GM21737 (cell line): Measurements from ENCODE around the gene ECM2.

ENCODE experiments used
- ATAC-seq: cut with Tn5 transposase; IDR thresholded peaks from one replicate; pipeline ENCODE4 v1.9.1; 2021; ENCODE audit warnings: mild to moderate bottlenecking, moderate library complexity; ENCODE audit not compliant: unreplicated experiment

ECM2 gene

DNA sequence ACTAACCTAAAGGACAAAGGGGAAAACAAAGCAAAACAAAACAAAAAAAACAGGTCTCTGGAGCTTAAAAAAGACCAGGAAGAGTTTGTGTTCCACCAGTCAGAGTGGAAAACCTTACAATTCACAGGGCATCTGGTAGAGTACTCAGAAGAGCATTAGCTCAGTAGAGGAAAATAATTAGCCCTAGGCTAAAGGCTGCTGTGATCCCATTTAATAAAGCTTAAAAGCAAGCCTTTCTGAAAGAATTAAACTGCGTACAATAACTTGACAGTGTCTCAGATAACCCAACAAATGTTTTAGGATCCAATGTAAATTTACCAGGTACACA is 7.3 kb downstream of the ECM2 start:
- ATAC-seq = no peak

DNA sequence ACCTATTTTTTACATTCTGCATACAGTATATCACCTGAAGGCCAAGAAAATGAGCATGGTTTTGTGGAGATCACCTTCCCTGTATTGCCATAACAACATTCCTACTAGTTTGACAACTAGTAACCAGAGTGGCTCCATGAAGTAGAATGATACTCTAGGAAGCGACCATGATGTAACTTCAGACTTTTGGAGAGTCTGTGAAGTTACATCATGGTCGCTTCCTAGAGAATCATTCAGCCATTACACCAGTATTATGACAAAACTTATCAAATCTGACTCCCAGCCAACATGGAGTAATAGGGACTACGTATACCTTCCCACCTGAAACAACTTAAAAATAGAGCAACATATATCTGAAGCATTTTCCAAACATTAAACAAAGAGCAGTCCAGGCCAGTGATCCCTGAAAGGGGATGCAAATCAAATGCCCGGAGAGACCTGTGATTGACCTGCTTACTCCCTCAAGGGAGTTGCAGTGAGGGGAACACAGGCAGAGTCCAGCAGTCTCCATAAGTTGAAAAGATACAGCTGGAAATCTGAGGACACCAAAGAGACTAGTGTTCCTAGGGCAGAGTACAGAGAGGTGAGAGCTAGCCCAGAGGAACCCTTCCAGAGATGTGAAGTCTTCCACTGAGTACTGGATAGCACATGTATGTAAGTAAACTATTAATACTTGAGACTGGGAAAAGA is 7.8 kb downstream of the ECM2 start:
- no peak for ATAC-seq

DNA sequence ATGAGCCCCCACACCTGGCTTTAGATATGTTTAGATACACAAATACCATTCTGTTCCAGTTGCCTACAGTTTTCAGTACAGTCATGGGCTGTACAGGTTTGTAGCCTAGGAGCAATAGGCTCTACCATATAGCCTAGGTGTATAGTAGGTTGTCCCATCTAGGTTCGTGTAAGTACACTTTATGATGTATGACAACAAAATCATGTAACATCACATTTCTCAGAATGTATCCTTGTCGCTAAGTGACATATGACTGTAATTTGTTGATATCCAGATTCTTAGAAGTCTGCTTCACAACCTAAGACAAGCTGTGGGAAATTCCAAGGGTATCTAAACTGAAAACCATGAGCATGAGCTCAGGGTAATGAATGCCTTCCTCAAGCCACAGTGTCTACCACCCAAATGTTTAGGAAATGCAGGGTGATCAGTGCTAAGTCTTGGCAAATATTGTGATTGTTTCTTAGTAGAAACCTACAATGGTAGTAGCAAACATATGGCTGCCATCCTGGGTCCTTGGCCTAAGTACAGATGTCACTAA is 8.4 kb downstream of the ECM2 start:
- no peak for ATAC-seq

DNA sequence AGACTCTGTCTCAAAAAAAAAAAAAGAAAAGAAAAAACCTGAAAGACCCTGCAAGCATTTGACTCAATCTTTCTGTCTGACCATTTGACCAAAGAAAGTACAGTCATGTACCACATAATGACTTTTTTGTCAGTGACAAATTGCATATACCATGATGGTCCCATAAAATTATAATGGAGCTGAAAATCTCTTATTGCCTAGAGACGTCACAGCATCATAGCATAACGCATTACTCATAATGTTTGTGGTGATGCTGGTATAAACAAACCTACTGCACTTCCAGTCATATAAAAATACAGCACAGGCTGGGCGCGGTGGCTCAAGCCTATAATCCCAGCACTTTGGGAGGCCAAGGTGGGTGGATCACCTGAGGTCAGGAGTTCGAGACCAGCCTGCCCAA is 10.5 kb downstream of the ECM2 start:
- ATAC-seq = no peak

DNA sequence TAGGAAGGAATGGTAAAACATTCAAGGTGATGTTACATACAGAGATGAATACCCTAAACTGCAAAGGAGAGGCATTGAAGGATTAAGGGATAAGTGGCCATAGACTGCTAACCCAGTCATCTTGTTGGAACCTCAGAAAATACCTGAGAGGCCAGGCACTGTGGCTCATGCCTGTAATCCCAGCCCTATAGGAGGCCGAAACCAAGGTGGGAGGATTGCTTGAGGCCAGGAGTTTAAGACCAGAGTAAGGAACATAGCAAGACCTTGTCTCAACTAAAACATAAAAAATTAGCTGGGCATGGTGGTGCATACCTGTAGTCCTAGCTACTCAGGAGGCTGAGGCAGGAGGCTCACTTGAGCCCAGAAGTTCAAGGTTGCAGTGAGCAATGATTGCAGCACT is 10.9 kb downstream of the ECM2 start:
- ATAC-seq = no peak

DNA sequence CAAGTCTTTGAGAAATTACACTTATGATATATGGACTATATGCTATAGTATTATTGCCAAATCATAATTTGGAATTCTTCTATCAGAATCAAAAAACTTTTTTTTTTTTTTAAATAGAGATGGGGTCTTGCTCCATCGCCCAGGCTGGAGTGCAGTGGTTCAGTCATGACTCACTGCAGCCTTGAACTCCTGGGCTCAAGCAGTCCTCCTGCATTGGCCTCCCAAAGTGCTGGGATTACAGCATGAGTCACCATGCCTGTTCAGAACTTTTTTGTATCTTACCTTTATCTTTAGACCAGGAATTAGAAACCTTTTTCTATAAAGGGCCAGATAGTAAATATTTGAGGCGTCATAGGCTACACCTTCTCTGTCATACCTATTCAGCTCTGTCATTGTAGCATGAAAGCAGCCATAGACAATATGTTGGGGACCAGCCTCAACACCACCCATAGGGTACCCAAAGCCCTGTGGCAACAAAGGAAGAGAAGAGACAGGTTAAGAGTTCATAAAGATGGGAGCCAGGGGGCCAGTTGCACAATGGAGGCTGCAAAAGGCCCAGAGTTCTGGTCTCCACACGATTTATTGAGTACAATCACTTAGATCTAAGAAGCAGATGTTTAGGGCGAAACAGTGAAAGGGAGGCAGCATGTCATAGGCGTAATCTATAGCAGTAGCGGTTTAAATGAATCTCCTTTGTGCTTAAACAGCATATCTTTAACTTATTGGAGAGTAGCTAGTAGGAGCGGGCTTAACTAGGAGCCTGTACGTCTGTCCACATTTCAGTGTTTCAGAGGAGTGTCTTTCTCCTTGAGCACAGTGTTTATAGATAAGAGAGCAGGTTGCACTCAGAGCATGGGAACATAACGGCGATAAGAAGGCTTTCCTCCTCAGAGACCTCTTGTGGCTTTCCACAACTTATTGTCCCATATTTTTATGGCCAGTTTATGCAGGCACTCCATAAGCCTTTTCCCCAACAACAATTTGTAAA is 12.5 kb downstream of the ECM2 start:
- ATAC-seq = no peak

DNA sequence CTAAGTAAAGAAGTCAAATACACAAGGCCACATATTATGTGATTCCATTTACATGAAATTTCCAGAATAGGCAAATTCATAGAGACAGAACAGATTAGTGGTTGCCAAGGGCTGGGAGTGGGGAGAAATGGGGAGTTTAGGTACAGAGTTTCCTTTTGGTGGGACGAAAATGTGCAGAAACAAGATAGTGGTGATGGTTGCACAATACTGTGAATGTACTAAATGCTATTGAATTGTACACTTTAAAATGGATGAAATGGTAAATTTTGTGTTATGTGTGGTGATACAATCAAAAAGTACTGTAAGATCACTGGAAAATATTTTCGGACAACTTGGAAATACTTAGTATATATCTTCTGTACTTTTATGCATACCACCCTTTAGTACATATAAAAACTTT is 15.0 kb downstream of the ECM2 start:
- ATAC-seq = no peak

DNA sequence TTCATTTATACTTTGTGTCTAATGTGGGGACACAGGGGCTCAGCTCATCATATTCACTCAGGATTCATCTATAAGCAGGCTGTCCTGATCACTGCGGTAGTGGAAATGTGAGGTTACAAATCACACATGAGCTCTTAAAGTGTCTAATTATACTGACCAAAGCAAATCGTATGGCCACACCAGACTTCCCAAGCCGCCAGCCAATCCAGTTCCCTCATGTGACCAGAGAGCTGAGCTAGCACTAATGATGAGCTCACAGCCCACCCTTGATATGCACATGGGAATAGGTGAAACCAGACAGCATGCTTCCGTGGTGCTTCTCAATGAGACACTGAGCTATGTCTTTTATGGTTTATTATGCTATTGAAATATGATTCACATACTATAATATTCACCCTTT is 17.6 kb downstream of the ECM2 start:
- no peak for ATAC-seq

DNA sequence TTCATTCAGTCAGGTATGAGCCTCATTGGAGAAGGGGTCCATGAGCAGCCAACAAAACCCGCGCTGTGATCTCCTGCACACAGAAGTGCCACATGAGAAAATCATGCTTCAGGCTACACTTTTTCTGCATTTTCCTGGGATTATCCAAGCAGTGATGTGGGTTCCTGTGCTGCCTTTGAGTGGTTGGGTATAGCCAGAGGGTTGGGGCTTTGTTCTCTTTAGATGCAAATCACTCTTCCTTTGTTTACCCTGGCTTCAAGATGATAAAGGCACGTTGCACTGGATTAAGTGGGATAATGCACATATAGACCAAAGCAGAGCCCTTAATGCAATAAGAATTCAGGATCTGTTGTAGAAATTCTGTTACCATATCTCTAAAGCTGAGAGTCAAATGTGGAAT is 18.7 kb downstream of the ECM2 start:
- no peak for ATAC-seq

DNA sequence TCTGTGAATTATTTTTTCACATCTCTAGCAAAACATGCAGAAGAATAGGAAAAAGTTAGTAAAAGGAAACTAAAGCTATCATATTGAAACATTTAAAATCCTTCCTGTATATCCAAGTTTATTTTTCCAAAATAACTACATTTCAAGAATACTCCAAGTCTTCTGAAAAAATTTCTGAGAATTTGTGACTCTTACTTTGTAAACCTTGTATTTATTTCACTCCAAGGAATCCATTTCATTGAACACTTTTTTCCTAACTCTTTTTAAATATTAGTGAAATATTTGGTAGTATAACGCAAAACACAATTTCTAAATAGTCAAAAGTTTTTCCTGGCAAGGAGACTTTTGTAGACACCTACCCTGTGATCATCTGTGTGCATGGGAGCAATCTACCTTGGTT is 19.3 kb downstream of the ECM2 start:
- ATAC-seq = no peak

DNA sequence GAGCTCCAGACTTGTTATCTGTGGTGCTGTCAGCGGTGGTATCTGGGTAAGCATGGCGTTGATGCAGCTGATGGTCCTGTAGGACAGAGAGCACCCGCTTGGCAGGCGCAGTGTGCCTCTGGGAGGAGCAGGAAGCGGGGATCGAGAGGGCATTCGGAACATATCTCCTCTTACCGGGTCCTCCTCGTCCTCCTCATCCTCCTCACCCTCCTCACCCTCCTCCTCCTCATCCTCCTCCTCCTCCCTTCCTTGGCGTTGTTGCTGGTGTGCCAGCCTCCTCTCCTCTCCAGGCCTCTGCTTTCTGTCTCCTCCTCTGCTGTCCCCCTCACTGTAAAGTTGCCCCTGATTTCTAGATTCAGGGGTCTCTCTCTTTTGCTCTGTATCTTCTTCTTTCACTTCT is 21.2 kb downstream of the ECM2 start:
- ATAC-seq = no peak

DNA sequence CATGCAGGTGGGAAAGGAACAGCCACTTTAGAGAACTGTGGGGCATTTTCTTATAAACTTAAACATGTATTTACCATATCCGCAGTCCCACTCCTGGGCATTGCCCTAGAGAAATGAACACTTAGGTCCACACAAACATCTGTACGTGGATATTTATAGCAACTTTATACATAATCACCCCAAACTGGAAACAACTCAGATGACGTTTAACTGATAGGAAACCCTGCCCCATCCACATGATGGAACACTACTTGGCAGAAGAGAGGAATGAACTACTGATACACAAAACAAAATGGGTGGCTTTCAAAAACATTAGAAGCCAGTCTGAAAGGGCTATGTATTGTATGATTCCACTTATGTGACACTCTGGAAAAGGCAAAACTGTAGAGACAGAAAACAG is 22.4 kb downstream of the ECM2 start:
- no peak for ATAC-seq

DNA sequence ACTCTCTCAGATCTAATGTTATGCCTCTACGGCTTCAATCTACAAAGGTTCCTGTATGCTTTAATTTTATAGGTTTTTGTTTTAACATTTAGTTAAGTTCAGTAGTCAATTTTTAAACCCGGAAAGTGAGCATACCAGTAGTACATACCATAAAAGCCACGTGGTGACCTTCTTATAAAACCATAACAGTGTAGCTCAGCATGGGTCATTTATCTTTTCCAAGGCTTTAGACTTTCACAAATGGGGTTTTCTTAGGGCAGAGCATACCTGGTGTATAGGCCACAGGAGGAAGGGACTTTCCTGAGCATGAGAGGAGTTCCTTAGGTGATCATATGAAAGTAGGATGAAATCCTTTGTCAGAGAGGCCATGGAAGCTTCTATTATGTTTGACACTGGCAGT is 23.2 kb downstream of the ECM2 start:
- no peak for ATAC-seq

DNA sequence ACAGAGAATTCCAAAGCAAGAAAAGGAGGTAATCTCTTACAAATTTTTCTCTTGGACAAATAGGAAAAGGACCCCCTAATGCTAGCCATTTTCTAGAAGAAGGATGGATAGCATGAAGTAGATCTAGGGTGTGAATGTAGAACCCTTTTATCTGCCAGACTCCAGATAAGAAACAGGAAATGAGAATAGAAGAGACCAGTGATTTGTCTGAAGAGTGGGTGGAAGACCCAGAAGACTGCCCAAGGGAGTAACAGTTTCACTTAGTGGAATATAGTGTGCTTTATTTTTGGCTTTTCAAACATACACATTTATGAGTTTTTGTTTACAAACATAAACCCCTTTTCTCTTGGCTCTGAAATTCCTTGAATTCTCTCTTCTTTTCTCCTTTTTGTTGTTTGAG is 25.0 kb downstream of the ECM2 start:
- no peak for ATAC-seq

DNA sequence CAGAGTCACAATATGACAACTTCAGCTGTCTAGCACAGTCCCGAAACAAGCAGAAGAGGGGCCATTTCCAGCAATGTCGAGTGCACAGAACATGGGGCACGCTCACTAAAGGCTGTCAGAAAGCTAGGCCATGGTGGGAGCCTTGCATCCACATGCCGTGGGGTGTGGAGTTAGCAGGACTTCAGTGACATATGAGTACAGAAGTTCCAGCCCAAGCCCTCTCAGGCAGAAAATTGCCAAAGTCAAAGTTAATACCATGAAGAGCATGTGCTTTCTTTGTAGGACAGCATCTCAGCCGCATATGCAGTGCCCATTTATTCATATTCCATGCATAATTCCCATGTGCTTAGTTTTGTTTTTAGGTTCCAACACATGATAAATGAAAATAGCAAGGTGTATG is 26.7 kb downstream of the ECM2 start:
- no peak for ATAC-seq

DNA sequence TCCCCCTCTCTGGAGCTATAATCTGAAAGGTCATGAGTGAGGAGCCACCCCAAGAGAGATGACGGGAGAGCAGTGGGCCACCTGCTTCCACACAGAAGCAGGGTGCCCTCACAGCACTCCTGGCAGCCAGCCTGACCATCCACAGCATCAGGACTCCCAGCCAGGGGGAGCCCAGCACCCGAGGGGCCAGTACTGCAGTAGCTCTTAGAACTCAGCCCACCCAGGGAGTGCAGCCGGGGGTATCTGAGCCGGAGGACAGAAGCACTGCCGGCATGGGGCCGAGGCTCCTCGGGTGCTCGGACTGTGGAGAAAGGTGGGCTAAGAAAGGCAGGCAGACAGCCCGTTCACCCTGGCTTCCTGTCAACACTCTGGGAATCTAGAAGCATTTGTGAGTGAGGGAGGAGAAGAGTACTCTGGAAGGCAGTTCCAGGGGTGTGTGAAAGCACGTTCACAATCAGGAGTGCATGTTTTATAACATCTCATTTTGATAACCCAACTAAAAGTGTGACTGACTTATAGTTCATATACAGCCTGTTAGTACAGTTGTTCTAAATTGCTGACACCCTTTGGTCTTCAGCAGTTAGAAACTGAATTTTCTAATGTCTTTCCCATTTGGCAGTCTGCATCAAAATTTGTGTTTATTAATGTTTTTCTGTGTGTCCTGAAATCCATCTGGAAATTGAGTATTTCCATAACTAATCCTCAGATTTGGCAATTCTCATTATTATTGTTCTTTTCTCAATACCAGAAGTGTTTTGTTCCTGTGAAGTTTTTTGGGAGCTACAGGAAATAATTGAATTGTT is 27.6 kb downstream of the ECM2 start:
- no peak for ATAC-seq

DNA sequence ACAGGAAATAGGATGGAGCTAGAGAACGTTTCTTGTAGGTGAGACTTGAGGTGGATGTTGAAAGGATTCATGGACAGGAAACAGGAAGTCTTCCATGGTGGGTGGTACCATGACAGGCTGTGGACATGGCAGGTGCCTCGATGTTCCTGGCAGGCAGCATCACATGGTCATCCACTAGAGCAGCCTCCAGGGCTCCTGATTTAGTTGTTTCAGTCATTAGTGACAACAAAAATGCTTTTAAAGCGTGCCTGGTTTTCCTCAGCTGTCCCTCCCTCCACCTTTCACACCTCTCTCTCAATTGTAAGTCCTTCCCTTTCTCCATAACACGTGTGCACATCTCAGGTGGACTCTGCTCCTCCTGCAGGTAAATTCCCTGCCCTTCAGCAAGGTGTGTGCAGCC is 28.3 kb downstream of the ECM2 start:
- no peak for ATAC-seq

DNA sequence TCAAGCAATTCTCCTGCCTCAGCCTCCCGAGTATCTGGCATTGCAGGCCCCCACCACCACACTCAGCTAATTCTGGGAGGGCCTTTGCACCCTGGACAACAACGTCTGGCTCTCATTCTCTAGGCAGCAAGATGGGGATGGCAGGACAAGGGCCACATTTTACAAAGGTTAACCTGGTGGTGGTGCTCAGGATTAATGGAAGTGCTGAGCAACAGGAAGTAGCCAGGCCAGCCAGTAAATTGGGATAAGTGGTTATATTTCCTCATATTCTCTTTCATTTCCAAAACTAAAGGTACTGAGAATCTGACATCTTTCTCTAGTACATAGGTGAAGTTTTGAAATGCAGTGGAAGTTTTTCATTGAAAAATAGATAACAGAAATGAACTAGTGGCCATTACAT is 28.8 kb downstream of the ECM2 start:
- ATAC-seq = no peak

DNA sequence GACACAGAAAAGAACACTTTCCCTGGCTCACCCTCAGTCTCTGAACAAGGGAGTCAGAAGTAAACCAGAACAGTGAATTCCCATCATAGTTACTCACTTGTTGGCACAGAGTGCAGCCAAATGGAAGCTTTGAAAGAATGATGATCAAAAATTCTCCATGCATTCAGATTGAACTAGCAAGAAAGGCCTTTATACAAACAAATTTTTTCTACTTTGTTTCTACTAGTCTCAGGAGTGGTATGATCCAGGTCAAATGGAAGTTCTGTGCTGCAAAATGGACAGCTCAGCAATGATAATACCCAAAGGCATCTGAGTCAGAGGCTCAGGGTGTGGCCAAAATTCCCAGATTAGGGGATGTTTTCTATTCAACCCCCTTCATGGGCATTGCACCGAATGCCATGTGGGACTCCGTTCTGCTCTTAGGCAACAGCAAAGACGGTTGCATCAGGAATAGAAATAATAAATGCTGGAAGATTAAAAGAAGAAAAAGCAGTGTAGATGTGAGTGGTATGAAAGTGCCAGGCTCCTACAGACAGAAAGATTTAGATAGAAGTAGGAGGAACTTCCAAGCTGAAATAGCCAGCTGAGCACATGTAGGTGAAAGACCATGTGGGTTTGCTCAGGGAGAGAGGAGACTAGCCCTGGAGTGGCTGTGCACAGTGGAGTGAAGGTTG is 29.5 kb downstream of the ECM2 start:
- no peak for ATAC-seq

DNA sequence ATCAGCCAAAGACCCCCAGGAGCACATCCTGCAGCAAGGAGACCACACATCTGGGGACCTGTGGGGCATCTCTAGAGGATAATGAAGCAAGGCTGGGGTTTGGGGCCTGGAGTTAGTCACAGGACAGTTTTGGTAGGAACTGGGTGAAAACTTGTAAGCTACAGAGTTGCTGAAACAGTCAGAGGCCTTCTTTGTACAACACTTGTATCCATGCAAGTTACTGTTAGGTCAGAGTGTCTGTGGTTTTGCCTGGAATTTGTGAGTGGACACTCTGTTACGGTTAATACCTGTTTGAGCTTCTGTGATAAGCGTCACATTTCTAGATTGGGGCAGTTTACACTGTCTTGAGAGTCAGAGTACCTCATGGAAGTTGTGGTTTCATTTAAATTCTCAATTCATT is 30.9 kb downstream of the ECM2 start:
- ATAC-seq = no peak

DNA sequence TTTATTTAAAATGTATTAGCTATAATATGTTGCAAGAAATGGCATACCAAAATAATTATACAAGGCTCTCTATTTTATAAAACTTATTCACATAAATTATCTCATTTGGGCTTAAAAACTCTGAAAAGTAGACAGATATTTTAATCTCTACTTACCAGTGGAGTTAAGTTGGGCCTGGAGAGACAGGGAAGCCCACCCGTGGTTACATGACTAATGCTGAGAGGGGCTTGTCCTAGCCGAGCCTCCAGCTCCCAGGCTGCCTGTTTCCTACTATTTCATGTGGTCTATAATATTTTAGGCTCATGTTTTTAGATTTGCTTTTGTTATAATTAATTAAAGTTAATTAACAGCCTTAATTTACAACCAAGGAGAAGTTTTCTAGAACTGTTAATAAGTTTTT is 32.6 kb downstream of the ECM2 start:
- ATAC-seq = no peak
